Chondrocyte (in vitro differentiated cells): ENCODE measurements around the gene SOX6. TPM values are rescaled to one million over a fixed set of nuclear protein-coding genes. Genes with fewer than 3 reads are reported as not detected.

Source experiments
- DNase-seq: peaks from one replicate; pipeline ENCODE4 v3.0.0; 2021; ENCODE audit warnings: mixed read lengths, low spot score
- H3K27ac Mint-ChIP-seq: one replicate; pipeline ENCODE4 v1.8.0; 2021; ENCODE audit warnings: mild to moderate bottlenecking, moderate library complexity, mixed read lengths; ENCODE audit not compliant: unreplicated experiment
- H3K27me3 Mint-ChIP-seq: 2 replicates; pipeline ENCODE4 v1.8.0; 2021; ENCODE audit warnings: low read depth, mixed read lengths
- H3K36me3 Mint-ChIP-seq: 2 replicates; pipeline ENCODE4 v1.8.0; 2021; ENCODE audit warnings: low read depth, mixed read lengths
- H3K4me1 Mint-ChIP-seq: 2 replicates; pipeline ENCODE4 v1.8.0; 2021; ENCODE audit warnings: low read depth, mild to moderate bottlenecking, mixed read lengths
- H3K4me3 Mint-ChIP-seq: one replicate; pipeline ENCODE4 v1.8.0; 2021; ENCODE audit warnings: mild to moderate bottlenecking, moderate library complexity, mixed read lengths; ENCODE audit not compliant: unreplicated experiment
- H3K9me3 Mint-ChIP-seq: 2 replicates; pipeline ENCODE4 v1.8.0; 2021; ENCODE audit warnings: low read depth, mixed read lengths
- total RNA-seq: library from RNA; stranded (reverse); gene quantifications from 3 replicates; pipeline ENCODE4 v1.2.1, GENCODE V29; 2021
- TF ChIP-seq, protein P1 (sequence below): fragments of 200-600 bp; sonication (generic); IDR thresholded peaks from 2 replicates; pipeline ENCODE4 v1.5.0; 2021; ENCODE audit warnings: antibody characterized with exemption, mild to moderate bottlenecking, moderate library complexity

Gene SOX6
- total RNA-seq, 1 donor from 2014 or later = 29.9 TPM

DNA sequence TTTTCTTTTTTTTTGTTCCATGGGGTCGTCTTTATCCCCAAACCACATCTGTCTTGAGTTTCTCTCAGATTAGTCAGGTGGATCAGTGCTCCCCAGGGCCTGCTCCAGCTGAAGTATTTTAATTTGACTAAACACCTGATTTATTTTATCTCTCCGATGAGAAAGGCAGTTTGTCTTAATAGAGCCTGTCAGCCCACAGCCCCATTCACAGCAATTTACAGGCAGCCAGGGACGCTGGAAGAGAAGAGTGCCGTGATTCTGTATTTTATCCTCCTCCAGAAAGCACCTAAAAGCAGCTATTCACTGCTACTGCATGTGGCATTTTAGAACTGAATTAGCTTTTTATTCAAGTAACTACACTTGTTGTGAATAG is 164.5 kb downstream of the SOX6 start:
- H3K27me3 Mint-ChIP-seq = no peaks in the 10 kb centered on the region
- H3K4me3 Mint-ChIP-seq = no peak overlapping the region
- TF ChIP-seq, protein P1, sequence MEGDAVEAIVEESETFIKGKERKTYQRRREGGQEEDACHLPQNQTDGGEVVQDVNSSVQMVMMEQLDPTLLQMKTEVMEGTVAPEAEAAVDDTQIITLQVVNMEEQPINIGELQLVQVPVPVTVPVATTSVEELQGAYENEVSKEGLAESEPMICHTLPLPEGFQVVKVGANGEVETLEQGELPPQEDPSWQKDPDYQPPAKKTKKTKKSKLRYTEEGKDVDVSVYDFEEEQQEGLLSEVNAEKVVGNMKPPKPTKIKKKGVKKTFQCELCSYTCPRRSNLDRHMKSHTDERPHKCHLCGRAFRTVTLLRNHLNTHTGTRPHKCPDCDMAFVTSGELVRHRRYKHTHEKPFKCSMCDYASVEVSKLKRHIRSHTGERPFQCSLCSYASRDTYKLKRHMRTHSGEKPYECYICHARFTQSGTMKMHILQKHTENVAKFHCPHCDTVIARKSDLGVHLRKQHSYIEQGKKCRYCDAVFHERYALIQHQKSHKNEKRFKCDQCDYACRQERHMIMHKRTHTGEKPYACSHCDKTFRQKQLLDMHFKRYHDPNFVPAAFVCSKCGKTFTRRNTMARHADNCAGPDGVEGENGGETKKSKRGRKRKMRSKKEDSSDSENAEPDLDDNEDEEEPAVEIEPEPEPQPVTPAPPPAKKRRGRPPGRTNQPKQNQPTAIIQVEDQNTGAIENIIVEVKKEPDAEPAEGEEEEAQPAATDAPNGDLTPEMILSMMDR = no peak
- no peaks in the 10 kb centered on the region for H3K9me3 Mint-ChIP-seq
- no peak overlapping the region for H3K27ac Mint-ChIP-seq
- H3K36me3 Mint-ChIP-seq = no peaks in the 10 kb centered on the region
- peaks cover 42% of the 10 kb centered on the region for H3K4me1 Mint-ChIP-seq
- DNase-seq = no peak

DNA sequence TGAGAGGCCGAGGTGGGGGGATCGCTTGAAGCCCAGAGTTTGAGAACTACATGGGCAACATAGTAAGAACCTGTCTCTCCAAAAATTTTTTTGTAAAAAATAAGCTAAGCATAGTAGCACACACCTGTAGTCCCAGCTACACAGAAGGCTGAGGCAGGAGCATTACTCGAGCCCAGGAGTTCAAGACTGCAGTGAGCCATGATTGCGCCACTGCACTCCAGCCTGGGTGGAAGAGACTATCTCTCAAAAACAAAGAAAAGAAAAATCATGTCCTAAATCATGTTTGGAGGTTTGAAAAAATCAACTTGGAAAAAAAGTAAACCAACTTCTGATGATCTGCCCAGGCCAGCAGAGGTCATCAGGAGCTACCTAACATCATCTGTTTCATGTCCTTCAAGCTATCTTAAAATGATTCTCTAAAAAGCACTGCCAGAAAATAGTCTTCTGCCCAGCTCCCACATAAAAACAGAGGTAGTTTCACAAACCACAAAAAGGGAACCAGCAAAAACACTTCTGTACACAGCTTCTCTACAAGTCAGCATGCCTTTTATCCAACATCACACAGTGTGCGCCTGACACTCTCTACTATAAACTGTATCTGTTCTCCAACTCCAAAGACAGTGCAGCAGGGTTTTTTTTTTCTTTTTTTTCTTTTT is 165.0 kb downstream of the SOX6 start:
- TF ChIP-seq, protein P1 = peak; percentile 31
- Mint-ChIP-seq H3K36me3 (peaks cover 2% of the 10 kb centered on the region), H3K27me3 (no peaks in the 10 kb centered on the region), H3K9me3 (no peaks in the 10 kb centered on the region), H3K4me3 (no peak overlapping the region), H3K27ac (no peak overlapping the region), H3K4me1 (peaks cover 38% of the 10 kb centered on the region)
- DNase-seq = no peak

DNA sequence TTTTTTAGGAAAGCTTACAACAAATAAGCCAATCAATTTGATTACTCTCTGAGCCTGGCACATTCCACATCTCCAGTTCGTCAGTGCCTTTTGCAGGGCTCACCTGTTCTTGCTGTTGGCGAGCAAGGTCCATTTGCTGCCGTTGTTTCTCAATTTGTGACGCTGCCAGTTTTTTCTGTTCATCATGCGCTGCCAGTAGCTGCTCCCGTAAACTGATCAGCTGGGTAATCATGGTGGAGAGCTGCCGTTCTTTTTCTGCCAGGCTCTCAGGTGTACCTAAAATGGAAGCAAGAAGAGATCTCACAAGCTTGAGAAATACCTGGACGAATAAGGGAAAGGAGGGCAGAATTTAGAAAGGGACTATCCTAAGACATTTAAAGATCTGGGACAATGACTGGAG is 169.7 kb downstream of the SOX6 start:
- no peaks in the 10 kb centered on the region for H3K27me3 Mint-ChIP-seq
- no peak for DNase-seq
- peaks cover 2% of the 10 kb centered on the region for H3K36me3 Mint-ChIP-seq
- peaks cover 20% of the 10 kb centered on the region for H3K4me1 Mint-ChIP-seq
- TF ChIP-seq, protein P1 = no peak
- H3K9me3 Mint-ChIP-seq = no peaks in the 10 kb centered on the region
- no peak overlapping the region for H3K4me3 Mint-ChIP-seq
- H3K27ac Mint-ChIP-seq = no peak overlapping the region

DNA sequence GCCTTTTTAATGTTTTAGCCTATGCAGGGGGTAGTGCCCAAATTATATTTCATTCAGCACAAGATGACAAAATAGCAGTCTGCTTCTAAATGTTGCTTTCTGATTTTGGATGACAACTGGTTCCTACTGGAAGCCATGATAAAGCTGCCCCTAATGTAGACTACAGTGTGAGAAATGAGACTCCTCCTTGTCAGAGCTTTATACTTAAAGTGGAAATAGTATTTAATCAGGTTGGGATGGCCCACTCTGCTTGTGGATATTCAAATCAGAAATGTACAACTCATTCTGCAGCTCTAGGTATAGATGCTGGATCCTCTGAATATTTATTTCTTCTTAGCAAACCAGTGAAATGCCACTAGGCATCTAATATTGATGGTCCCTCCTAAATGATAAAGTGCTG is 171.3 kb downstream of the SOX6 start:
- peaks cover 19% of the 10 kb centered on the region for H3K4me1 Mint-ChIP-seq

DNA sequence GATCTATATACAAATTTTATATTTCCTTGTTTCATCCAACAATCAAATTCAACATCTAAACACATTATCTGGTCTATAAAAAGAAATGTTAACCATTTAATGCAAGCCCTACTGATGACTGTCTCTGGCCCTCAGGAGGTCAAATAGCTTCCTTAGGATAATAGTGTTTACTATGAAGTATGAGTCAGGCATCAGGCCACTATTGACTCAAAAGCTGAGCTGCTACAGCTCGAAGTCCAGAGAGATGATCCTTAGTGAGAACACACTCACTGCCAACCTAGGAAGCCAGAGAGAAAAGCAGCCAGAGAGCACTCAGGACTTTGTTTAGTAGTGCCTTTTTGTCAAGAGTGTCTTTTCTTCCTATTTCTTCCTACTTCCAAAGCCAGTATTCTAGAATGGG is 171.8 kb downstream of the SOX6 start:
- Mint-ChIP-seq H3K27me3 (no peaks in the 10 kb centered on the region), H3K4me3 (no peak overlapping the region), H3K4me1 (peaks cover 24% of the 10 kb centered on the region), H3K9me3 (no peaks in the 10 kb centered on the region), H3K27ac (no peak overlapping the region), H3K36me3 (peaks cover 2% of the 10 kb centered on the region)
- TF ChIP-seq, protein P1 = no peak
- no peak for DNase-seq

More for the DNA sequence above, 171.3 kb downstream of the SOX6 start:
- Mint-ChIP-seq H3K9me3 (no peaks in the 10 kb centered on the region), H3K36me3 (peaks cover 2% of the 10 kb centered on the region), H3K4me3 (no peak overlapping the region), H3K27me3 (no peaks in the 10 kb centered on the region), H3K27ac (no peak overlapping the region)
- no peak for DNase-seq
- TF ChIP-seq, protein P1 = no peak
